Transverse colon (tissue), 3 donors: Measurements from ENCODE around the gene TRAF3.
"Not testable (repeated sequence)": the region's sequence is repeated elsewhere in the genome, so short reads cannot be mapped to it uniquely, and the experiment has no call there.

Experiments used
- CTCF ChIP-seq, 5 experiments: fragments of 200-600 bp in 3 of 5; fragments of 450-650 bp in 2 of 5; sonication (generic) in 3 of 5; IDR thresholded peaks; 1 replicate in 2 of 5; 2 replicates in 3 of 5; pipeline ENCODE4 v1.5.1; 2016 to 2017; ENCODE audit warnings: antibody characterized with exemption in 5 of 5, inconsistent platforms in 3 of 5, mild to moderate bottlenecking in 2 of 5, moderate library complexity in 1 of 5
- POLR2A ChIP-seq: fragments of 450-650 bp; IDR thresholded peaks from one replicate; pipeline ENCODE4 v1.6.1; 2016; ENCODE audit warnings: antibody characterized with exemption, mild to moderate bottlenecking, moderate library complexity

GRCh38 chr14:102837120-102837519 is 59.9 kb downstream of the TRAF3 start:
- TF ChIP-seq CTCF (IDR thresholded peaks at IDR 0.05); POLR2A: not testable (repeated sequence)
